ENCODE measurements around the gene MORN1.

GRCh38 chr1:2356911-2357845 lies 34.2 kb downstream of the MORN1 start:
- TF ChIP-seq REST (IDR thresholded peaks at IDR 0.05; ENCODE audit: borderline replicate concordance) (no peak), CTCF (IDR thresholded peaks at IDR 0.05; ENCODE audit: poor library complexity, severe bottlenecking) (no peak), POLR2AphosphoS5 (IDR thresholded peaks at IDR 0.05) (no peak)

Measured in neural cell (in vitro differentiated cells).